DMS114 treated with DMSO at 0.1 percent for 48 hours (cell line): Measurements from ENCODE around the gene XG.
"Not testable (repeated sequence)": the region's sequence is repeated elsewhere in the genome, so short reads cannot be mapped to it uniquely, and the experiment has no call there.

Experiments used
- DNase-seq: peaks from one replicate; lab custom pipeline; 2025; ENCODE audit not compliant: unreplicated experiment; lab: John Stamatoyannopoulos, UW

The XG gene, protein sequence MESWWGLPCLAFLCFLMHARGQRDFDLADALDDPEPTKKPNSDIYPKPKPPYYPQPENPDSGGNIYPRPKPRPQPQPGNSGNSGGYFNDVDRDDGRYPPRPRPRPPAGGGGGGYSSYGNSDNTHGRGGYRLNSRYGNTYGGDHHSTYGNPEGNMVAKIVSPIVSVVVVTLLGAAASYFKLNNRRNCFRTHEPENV

DNA sequence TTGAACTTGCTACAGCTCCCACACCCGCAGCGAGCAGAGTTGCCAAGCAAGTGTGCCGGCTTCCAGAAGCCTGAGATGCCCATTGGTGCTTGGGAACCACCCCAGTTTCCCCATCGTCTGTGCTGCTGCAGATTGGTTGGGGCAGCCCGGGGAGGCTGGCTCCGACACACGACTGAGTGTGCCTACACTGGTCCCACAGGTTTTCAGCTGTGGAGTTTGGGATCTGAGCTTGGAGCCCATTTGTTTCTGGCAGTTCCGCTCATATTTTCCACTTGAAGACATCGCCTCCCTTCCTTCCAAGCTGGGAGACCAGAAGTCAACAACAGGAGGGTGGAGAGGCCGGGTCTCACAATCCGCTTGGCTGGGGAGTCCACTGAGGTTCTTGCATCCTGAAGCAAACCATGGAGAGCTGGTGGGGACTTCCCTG is at the start of gene XG:
TSS of gene XG (plus strand) at position 167 of the 427 bp plus-strand sequence. CDS start at position 402, 235 bp downstream.
- DNase-seq: not testable (repeated sequence)

DNA sequence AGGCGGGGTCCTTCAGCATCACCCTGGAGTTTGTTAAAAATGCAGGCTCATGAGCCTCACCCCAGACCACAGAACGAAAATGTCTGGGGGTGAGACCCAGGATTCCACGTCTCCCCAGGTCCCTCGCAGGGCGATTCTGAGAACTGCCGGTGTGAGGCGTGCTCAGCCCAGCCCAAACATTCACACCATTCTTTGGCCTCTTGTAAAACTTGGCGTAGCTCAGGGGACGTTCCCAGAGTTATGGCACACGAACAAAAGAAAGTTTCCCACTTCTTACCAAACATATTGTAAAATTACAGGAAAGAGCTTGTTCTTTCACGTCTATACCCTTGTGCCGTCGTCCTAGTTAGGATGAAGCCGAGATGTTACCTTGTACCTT is 47.9 kb upstream of the XG start:
- no peak for DNase-seq

DNA sequence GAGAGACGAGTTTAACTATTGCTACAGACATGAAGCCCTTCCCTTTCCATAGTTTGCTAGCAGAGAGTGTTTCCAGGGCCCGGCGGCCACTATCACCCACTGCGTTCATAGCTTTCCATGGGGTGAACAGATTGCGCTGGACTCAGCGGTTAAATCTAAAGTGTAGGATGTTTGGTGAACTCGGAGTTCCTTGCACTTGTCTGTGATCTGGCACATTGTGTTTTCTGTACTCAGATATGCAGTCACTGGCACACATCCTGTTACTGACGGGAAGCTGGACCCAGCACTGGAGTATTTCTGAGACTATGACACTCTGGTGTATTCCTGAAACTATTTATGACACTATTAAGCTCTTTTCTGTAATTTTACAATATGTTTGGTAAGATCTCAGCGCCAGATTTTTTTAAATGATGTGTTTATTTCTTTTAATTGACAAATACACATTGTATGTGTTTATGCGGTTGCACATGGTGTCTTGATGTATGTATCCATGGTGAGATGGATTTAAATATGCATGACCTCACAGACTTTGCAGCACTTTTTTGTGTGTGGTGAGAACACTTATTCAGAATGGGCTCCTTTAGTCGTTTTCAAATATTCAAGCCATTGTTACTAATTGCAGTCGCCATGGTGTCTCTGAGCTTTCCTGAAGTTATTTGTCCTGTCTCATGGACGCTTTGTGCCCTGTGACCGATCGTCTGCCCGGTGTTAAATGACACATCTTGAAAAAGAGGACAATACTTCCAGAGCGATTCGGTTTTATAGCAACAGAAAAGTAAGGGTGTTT is 46.6 kb upstream of the XG start:
- no peak for DNase-seq

DNA sequence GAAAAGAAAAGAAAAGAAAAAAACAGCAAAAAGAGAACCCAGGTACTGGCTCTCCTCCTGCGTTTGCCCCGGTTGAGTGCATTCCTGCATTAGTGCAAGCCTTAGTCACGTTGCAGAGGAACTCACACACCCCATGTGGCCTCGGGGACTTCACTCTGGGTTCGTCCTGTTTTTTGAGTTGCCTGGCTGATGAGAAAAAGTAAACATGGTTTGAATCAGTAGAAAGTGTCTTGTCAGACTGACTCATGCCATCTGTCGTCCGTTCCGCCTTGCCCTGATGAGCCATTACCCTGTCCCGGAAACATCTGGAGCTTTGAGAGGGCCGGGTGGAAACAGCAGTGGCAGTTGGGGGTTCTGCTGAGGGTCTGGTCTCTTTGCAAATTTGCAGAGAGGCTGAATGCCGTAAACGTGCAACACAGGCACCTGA is 44.5 kb upstream of the XG start:
- no peak for DNase-seq

DNA sequence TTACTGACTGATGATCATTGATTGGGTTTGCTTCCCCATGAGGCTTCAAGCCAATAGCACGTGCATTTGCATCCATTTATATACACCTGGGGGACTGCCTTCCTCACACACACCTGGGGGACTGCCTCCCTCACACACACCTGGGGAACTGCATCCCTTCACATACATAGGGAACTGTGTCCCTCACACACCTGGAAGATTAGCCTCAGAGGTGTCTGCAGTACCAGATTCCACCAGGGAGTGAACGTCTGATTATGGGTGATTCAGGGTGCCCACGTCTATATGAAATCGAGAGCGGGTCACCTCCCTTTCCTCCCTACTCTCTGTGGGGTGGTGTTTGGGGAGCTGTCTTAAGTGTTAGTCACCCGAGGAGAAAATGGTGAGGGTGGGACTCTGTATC is 43.8 kb upstream of the XG start:
- no peak for DNase-seq

DNA sequence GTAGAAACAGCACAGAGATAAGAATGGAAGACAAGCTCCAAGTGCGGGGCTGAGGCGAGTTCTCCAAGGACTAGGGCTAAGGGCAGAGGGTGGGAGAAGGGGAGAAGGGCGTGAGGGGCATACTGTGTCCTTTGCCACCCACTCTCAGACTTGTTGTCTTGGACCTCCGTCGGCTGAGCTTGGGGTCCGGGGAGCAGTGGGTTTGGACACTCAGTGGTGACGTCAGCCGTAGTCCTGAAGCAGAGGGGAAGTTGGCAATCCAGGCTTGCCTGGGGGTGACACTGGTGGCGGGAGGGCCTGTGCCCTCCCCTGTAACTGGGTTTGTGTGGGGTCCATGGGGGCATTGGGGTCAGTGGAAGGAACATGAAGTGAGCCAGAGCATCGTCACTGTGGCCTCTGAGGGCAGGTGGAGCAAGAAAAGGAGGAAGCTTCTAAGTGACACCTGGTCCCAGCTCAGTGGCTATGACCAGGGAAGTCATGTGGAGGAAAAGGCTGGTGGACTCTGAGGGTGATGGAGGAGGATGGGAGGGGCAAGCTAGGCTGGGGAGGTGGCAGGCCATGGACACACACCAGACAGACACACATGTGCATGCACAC is 43.1 kb upstream of the XG start:
- DNase-seq: no peak

DNA sequence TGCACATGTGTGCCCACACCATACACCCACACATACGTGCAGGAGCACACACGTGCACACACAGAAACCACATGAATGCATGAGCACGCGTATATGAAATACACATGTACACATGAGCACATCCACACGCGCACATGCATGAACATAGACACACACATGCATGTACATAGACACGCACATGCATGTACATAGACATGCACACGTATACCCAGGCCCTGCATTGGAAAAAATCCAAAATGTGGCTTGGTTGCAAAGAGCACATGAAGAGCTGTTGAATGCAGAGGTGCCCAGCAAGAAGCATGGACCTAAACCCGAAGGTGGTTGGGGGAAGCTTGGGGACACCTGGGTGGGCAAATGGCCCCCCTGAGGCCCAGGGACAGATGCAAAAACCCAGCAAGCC is 42.3 kb upstream of the XG start:
- DNase-seq: no peak

DNA sequence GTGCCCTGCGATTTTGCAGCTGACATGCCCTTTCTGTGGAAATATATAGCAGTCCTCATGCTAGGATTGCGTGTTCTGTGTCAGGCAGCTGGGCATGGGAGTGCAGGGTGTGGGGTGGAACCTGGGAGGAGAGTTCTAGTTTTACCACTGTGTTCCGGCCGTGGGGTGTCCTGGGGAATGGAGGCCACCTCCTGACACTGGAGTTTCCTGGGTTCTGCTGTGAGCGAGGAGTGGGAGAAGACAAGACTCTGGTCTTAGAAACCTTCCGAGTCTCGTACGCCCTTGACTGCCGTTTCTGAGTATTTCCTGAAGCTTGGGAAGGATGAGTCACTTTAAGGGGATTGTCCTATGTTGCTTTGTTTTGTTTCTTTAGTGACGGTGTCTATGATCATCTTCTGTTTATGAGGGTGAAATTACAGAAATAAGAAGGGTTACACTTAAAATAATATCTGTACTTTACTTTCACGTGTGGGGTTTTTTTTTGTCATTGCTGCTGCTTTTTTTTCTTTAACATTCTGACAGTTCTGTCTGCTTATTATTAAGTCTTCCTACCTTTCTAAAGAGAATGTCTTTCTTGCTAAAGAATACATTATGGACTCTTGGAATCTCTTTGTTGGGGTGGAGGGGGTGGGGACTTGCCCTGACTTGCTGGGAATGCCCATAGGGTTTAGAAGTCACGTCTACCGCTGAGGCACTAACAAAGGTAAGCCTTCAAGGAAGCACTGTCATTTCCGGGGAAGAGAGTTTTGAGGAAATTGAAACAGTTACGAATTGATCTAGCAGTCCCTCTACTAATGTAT is 41.6 kb upstream of the XG start:
- DNase-seq: no peak

DNA sequence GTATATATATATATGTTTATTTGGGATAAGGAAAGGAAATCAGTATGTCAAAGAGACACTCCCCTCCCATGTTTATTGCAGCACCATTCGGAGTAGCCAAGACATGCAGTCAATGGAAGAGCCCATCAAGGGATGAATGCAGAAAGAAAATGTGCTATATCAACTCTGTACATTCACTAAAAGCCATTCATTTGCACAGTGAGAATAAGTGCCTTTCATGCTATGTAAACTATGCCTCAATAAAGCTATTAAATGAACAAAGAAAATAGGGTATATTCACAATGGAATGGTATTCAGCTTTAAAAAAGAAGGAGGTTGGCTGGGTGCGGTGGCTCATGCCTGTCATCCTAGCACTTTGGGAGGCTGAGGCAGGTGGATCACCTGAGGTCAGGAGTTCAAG is 40.4 kb upstream of the XG start:
- no peak for DNase-seq

DNA sequence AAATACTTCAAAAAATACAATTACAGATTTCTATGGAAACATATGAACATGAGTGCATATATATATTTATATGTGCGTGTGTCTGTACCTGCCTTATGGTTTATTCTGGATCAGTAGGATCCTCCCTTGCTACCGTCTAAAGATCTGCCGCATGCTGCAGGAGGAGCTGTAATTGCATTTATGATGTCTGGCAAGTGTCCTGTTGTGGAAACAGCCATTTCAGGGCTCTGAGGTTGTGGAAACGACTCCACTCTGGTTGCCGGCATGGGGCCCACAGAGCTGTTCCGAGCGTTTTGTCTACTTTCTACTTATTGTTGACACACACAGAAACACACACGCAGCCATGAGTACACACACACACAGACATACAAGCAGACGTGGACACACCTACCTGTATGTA is 39.4 kb upstream of the XG start:
- DNase-seq: no peak

DNA sequence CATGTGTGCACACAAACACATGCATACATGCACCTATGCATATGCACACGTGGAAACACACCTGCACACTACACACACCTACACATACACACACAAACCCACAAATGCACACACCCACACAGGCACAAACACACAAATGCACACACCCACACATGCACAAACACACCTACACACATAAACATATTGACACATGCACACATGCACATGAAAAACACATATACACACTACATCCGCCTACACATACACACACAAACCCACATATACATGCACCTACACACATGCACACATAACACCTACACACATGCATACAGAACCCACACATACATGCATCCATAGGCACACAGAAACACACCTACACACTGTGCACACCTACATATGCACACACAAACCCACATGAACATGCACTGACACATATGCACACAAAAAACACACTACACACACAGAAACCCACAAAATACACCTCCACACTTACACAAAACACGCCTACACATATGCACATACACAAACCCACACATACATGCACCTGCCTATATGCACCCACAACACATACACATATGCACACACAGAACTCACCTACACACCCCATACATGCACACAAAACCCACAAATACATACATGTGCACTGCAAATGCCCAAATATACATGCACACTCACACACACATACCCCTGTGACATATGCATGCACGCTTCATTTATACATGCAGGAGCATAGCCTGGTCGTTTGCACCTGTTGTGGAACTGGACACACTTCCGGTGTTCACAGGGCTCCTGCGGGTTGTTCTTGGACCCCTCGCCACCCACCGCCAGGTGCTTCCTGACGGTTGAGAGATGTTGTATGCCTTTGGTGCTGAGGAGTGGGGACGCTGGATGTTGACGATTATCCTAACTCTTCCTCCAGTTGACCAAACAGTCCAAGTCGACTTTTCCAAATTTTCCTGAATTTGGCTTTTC is 38.7 kb upstream of the XG start:
- DNase-seq: no peak

DNA sequence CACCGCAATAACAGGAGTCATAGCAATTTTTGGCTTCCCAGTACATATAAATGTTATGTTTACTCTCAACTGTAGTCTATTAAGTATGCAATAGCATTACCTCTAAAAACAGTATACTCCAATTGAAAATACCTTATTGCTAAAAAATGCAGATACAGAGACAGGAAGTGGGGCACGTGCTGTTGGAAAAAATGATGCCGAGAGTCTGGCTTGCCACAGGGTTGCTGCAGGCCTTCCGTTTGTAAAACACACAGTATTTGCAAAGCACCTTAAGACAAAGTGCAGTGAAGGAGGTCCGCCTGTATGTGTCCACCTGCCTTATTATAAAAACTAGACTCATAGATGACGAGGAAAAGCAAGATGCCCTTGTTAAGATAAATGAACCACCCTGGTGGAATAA is 37.3 kb upstream of the XG start:
- no peak for DNase-seq

DNA sequence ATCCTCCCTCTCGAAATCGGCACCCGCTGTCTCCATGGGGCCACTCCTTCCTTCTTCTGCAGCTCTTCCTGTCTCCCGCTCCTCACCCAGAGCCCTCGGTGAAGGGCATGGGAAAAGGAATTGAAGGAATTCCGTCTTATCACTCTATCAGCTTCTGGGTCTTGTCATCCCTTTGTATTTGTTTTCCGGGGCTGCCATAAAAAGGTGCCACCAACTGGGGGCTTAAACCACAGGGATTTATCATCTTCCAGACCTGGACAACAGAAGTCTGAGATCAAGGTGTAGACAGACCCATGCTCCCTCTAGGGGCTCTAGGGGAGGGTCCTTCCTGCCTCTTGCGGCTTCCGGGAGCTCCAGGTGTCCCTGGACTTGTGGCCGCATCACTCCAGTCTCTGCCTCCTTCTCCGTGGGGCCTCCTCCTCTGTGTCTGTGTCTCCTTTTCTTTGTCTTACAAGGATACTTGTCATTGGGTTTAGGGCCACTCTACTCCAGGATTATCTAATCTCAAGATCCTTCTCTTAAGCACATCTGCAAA is 36.7 kb upstream of the XG start:
- DNase-seq: no peak

DNA sequence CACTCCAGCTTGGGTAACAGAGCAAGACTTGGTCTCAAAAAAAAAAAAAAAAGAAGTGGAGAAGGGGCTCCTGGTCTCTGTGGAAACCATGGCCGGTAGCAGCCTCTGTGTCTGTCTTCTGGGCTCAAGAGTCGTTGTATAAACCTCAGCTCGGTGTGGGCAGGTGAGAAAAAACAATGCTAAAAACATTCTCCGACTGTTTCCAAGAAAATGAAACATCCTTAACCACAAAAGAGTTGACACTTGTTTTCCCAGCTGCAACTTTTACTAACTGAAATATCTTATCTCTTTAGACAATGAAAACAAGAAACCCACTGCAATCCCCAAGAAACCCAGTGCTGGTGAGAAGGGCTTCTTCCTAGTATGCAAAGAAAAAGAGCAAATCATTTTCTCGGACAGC is 34.5 kb upstream of the XG start:
- DNase-seq: no peak

DNA sequence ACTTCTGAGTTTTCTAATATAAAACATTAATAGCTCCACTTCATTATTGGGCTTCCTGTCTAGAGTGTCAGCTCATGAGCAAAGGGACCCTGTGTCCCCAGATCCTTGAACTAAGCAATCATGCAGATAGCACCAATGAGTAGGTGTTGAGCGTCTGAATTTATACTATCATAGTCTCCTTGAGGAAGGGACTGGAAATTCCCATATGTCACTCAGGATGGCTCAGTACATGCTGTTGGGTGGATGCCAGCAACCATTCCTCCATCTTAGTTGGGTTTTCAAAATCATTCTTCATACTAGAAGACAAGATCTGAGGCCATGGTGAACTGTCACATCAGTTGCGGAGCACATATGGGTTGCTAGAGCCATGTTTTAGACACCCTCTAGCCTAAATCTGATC is 33.0 kb upstream of the XG start:
- DNase-seq: no peak

DNA sequence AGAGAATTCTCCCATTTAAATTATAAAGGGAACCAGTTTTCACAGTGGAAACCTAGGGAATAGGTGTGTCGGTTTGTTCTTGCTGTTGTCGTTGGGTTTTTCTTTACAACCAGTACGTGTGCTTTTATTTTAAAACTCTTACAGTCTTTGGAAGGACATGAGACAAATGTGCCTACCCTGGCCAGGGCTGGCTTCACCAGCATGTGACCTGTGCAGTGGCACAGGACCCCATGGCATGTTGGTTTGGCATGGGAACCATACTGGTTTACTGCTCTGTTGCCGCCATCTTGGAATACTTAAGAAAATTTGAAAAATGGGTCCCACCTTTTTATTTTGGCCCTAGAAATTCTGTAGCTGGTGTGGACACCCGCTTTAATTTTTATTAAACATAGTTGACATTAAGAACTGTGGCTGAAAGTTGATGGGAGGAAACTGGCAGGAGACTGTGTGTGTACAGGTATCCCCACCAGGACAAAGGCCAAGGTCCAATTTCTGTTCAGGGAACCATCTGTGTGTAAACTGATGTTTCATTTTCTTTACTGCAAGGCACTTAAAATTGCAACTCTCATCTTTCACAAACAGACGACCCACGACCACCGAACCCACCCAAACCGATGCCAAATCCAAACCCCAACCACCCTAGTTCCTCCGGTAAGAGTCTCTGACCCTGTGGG is 31.9 kb upstream of the XG start:
- no peak for DNase-seq

DNA sequence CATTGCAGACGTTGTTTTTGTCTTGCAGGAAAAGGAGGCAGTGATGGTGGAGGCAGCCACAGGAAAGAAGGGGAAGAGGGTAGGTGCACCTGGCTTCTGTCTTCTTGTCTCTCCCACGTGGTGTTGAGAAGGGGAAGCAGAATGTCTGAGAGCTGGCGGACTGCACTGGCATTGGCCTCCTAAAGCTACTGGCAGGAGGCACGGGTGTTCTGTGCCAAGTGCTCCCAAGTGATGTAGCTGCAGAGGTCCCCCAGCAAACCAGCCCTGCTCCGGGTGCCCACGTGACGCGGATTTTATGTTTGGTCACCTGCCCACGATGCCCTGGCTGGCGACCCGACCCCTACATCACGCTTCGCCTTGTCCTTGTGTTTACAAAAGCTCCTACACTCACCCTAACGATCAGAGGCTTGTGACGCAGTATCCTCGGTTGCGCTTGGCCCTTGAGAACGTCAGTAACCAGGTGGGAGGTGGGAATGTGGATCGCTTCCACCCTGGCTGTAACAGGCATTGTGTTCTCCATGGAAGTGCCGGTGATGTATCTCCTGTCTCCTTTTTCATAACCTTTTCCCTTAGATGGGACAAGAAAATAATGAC is 28.5 kb upstream of the XG start:
- DNase-seq: no peak

DNA sequence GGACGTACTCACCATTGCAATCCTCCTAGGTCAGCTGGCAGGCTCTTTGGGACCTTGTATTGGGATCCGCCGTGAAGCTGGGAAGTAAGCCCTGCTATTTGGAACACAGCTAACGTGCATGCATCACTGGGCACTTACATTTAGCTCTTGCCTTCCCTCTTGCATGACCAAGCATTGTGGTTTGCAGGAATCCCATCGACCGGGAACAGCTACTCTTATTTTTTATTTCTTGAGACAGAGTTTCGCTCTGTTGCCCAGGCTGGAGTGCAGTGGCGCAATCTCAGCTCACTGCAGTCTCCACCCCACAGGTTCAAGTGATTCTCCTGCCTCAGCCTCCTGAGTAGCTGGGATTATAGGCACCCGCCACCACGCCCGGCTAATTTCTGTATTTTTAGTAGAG is 24.6 kb upstream of the XG start:
- not testable (repeated sequence) for DNase-seq

DNA sequence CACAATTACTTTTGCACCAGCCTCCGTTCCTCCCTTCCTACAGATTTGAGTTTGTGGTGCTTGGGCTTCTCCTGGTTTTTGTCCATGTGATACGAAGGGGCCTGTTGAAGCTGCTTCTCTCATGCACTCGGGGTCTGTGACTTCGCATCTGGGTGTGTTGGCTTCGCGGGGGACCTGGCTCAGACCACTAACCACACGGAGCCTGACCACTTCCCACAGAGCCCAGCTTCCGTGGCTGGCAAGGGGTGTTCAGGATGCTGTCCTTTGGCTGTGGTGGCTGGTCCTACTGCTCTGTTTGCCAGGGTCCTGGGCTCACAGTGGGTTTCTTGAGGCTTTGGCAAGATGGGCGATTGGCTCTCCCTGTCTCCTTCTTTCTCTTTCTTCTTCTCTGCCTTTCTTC is 19.8 kb upstream of the XG start:
- no peak for DNase-seq
